Mucosa of rectum (tissue), 2 donors: ENCODE results near the gene ADCY1.

Experiments
- H3K27ac ChIP-seq, 2 donors: one replicate each; pipeline ENCODE4 v1.7.0; 2013; ENCODE audit warnings: inconsistent platforms in 2 of 2, low read depth in 2 of 2, low read length in 2 of 2
- H3K27me3 ChIP-seq, 2 donors: one replicate each; pipeline ENCODE4 v1.7.0; 2013; ENCODE audit warnings: low read length in 2 of 2; ENCODE audit not compliant: control insufficient read depth in 2 of 2, insufficient read depth in 2 of 2
- H3K36me3 ChIP-seq, 2 donors: one replicate each; pipeline ENCODE4 v1.7.0; 2013; ENCODE audit warnings: low read length in 2 of 2; ENCODE audit not compliant: control insufficient read depth in 2 of 2, insufficient read depth in 2 of 2
- H3K4me1 ChIP-seq, 2 donors: one replicate each; pipeline ENCODE4 v1.7.0; 2013; ENCODE audit warnings: low read length in 2 of 2, mild to moderate bottlenecking in 1 of 2; ENCODE audit not compliant: control insufficient read depth in 2 of 2, insufficient read depth in 2 of 2
- H3K4me3 ChIP-seq, 2 donors: one replicate each; pipeline ENCODE4 v1.7.0; 2013; ENCODE audit warnings: low read length in 2 of 2
- H3K9ac ChIP-seq, 2 donors: one replicate each; pipeline ENCODE4 v1.7.0; 2013; ENCODE audit warnings: low read length in 2 of 2, low read depth in 1 of 2, mild to moderate bottlenecking in 1 of 2
- H3K9me3 ChIP-seq, 2 donors: one replicate each; pipeline ENCODE4 v1.7.0; 2013; ENCODE audit warnings: low read length in 2 of 2; ENCODE audit not compliant: control insufficient read depth in 2 of 2
- donor health status: healthy.
- donor health status: Normal muscosa, but diverticular disease.

The ADCY1 gene

GRCh38 chr7:45644237-45644636 is 70.1 kb downstream of the ADCY1 start:
- no peaks in the 10 kb centered on the region for H3K4me1 ChIP-seq
- no peak overlapping the region for H3K4me3 ChIP-seq
- H3K36me3 ChIP-seq = no peaks in the 10 kb centered on the region
- H3K9me3 ChIP-seq = no peaks in the 10 kb centered on the region
- no peak overlapping the region for H3K27ac ChIP-seq
- H3K9ac ChIP-seq = no peak overlapping the region
- H3K27me3 ChIP-seq = no peaks in the 10 kb centered on the region

DNA sequence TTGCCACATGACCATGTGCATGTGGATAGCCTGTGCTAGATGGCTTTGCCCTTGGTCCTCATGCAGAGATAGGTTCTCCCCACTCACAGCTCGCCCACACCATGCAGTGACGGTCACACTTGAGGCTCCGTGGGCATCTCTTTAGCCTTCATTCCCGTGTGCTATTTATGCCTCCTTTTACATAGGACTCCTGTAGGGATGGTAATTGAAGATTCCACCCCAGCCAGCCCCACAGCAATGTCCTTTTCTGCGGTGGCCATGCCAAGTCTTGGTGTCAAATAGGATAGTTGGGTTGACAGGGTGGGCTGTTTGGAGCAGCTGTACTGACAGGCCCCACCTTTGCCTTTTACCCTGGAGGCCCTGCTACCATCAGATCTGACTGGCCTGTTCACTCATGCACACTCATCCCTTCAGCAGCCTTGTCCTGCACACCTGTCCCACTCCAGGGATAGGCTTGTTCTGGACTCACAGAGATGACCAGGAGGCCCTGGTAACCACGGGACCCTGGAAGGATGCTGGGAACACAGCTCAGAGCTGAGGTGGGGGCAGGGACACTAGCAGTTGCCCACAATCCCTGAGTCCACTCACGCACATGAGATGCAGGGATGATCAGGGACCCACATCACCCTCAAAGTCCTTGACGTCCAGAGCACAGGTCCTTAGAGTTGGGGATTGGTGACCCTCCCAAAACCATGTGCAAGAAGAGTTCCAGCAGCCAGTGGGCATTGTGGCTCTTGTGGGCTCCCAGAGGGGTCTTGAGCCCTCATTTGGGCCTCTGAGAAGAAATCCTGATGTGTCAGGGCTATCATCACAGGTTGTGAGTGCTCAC is 71.2 kb downstream of the ADCY1 start:
- H3K9me3 ChIP-seq = no peaks in the 10 kb centered on the region
- no peak overlapping the region for H3K4me3 ChIP-seq
- no peaks in the 10 kb centered on the region for H3K27me3 ChIP-seq
- no peak overlapping the region for H3K9ac ChIP-seq
- no peaks in the 10 kb centered on the region for H3K4me1 ChIP-seq
- H3K36me3 ChIP-seq = no peaks in the 10 kb centered on the region
- no peak overlapping the region for H3K27ac ChIP-seq

DNA sequence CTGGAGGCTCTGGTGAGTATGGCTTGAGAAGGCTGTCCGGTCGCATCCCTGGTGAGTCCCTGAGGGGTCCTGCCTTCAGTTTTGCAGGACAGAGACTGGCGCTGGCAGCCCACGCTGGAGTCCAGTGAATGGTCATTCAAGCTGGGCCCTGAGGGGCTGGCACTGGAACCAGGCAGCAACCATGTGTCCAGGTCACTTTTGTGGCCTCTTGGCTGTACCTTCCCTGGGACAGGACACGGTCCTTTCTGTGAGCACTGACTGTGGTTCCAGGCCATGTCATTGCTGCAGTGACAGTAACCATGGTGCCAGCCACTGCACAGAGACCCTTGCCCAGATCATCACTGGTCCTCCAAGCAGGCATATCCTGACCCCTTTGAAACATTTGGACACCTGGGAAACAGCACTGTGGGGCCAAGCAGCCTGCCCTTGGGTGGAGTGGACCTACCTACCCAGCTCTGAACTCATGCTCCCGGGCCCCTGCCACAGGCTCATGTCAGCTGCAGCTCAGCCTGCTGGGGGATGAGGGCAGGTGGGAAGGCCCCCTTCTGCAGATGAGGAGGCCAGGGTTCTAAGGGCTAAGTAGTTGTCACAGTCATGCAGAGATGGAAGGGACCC is 72.1 kb downstream of the ADCY1 start:
- H3K36me3 ChIP-seq = no peaks in the 10 kb centered on the region
- H3K27me3 ChIP-seq = no peaks in the 10 kb centered on the region
- no peak overlapping the region for H3K4me3 ChIP-seq
- no peak overlapping the region for H3K27ac ChIP-seq
- no peaks in the 10 kb centered on the region for H3K9me3 ChIP-seq
- H3K9ac ChIP-seq = no peak overlapping the region
- no peaks in the 10 kb centered on the region for H3K4me1 ChIP-seq

GRCh38 chr7:45646996-45647825 is 73.0 kb downstream of the ADCY1 start:
- no peak overlapping the region for H3K9ac ChIP-seq

DNA sequence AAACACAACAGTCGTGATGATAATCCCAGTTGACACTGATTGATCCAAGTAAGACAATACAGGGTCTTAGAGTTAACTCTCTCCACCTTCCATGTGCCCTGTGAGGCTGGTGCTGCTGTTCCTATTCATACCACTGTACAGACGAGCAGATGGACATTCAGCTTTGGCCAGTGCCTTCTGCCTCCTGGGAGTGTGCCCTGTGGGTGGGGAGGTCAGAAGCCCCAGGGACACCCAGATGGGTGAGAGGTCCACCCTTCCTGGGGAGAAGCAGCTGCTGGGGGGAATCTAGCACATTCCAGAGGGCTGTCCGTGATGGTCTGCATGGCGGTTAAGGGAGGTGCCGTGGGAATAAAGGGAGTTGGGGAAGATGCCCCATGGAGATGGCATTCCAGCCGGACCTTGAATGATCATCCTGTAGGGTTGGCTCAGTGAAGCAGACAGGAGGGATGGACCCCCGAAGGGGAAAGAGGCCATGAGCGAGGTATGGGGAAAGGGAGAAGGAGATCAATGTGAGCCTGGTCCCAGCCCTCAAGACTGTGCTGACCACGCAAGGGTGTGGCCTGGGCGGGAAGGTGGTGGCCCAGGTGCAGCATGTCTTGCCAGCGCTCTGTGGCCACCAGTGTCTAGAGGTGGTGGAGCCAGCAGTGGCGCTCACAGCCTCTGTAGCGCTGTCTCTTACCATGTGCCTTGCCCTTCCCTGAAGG is 74.0 kb downstream of the ADCY1 start:
- Histone ChIP-seq H3K9me3 (no peaks in the 10 kb centered on the region), H3K9ac (no peak overlapping the region), H3K27ac (no peak overlapping the region), H3K4me1 (no peaks in the 10 kb centered on the region), H3K4me3 (no peak overlapping the region), H3K27me3 (no peaks in the 10 kb centered on the region), H3K36me3 (no peaks in the 10 kb centered on the region)

More at GRCh38 chr7:45646996-45647825, 73.0 kb downstream of the ADCY1 start:
- no peaks in the 10 kb centered on the region for H3K4me1 ChIP-seq
- no peaks in the 10 kb centered on the region for H3K27me3 ChIP-seq
- no peaks in the 10 kb centered on the region for H3K36me3 ChIP-seq
- H3K27ac ChIP-seq = no peak overlapping the region
- H3K4me3 ChIP-seq = no peak overlapping the region
- H3K9me3 ChIP-seq = no peaks in the 10 kb centered on the region

DNA sequence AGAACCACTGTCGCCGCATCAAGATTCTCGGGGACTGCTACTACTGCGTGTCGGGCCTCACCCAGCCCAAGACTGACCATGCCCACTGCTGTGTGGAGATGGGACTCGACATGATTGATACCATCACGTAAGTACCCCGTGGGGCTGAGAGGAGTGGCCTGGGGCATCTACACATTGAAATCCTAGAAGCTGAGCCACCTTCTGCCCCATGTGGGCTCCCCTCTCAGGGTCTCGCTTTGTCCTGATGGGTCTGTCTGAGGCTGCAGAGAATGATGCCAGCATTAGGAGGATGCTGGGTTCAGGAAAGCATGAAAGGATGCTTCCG is 74.5 kb downstream of the ADCY1 start:
- H3K27me3 ChIP-seq = no peaks in the 10 kb centered on the region
- no peak overlapping the region for H3K27ac ChIP-seq
- H3K9ac ChIP-seq = no peak overlapping the region
- no peaks in the 10 kb centered on the region for H3K36me3 ChIP-seq
- no peaks in the 10 kb centered on the region for H3K4me1 ChIP-seq
- H3K4me3 ChIP-seq = no peak overlapping the region
- H3K9me3 ChIP-seq = no peaks in the 10 kb centered on the region

- Histone ChIP-seq H3K9ac (no peak overlapping the region), H3K27me3 (no peaks in the 10 kb centered on the region), H3K9me3 (no peaks in the 10 kb centered on the region), H3K27ac (no peak overlapping the region), H3K36me3 (no peaks in the 10 kb centered on the region), H3K4me3 (no peak overlapping the region), H3K4me1 (no peaks in the 10 kb centered on the region)
Observed at GRCh38 chr7:45649560-45650346, 75.6 kb downstream of the ADCY1 start.

- Histone ChIP-seq H3K27ac (no peak overlapping the region), H3K4me1 (no peaks in the 10 kb centered on the region), H3K4me3 (no peak overlapping the region), H3K27me3 (no peaks in the 10 kb centered on the region), H3K36me3 (no peaks in the 10 kb centered on the region), H3K9ac (no peak overlapping the region), H3K9me3 (no peaks in the 10 kb centered on the region)
Observed at GRCh38 chr7:45650404-45651394, 76.5 kb downstream of the ADCY1 start.

DNA sequence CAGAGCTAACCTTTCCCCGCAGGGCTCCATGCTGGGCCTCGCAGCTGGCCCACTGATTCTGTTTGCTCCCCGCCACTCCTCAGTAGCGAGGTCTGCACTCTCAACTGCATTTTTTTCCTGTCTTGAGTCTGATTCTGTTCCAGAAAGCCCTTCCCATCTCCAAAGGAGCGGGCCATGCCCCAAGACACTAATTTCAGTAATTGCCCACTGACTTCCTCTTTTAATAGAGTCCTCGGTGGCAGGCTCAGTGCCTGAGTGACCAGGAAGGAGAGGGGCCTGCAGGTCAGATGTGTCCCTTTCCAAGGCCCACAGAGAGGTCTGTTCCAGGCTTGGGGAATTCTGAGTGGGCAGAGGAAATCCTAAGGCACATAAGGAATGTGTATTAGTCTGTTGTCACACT is 77.4 kb downstream of the ADCY1 start:
- Histone ChIP-seq H3K9ac (no peak overlapping the region), H3K4me1 (no peaks in the 10 kb centered on the region), H3K27me3 (no peaks in the 10 kb centered on the region), H3K4me3 (no peak overlapping the region), H3K9me3 (no peaks in the 10 kb centered on the region), H3K27ac (no peak overlapping the region), H3K36me3 (no peaks in the 10 kb centered on the region)
